Kidney epithelial cell (primary cell): ENCODE results near the gene TXNDC2. TPM values are rescaled to one million over a fixed set of nuclear protein-coding genes. Genes with fewer than 3 reads are reported as not detected.
"Not testable (repeated sequence)": the region's sequence is repeated elsewhere in the genome, so short reads cannot be mapped to it uniquely, and the experiment has no call there.

Experiments used
- DNase-seq: peaks from one replicate; pipeline ENCODE4 v3.0.0-alpha.2; 2010; ENCODE audit warnings: low read depth
- H3K27me3 ChIP-seq: 2 replicates; pipeline ENCODE4 v1.6.0; 2011; ENCODE audit warnings: low read length; ENCODE audit not compliant: control insufficient read depth, insufficient read depth
- H3K36me3 ChIP-seq: 2 replicates; pipeline ENCODE4 v1.5.1; 2011; ENCODE audit warnings: low read length; ENCODE audit not compliant: control insufficient read depth, insufficient read depth
- H3K4me3 ChIP-seq: 2 replicates; pipeline ENCODE4 v1.5.1; 2011; ENCODE audit warnings: low read depth, mild to moderate bottlenecking, control low read depth, low read length
- CTCF ChIP-seq: IDR thresholded peaks from 2 replicates; pipeline ENCODE4 v1.5.1; 2011; ENCODE audit warnings: mild to moderate bottlenecking, moderate library complexity, low read length, control low read depth, inconsistent platforms; ENCODE audit not compliant: insufficient read depth, poor library complexity, severe bottlenecking
- total RNA-seq: library from RNA; depleted of rRNA; stranded (reverse); fragments of >200 nt; gene quantifications from 2 replicates; pipeline ENCODE4 v1.2.3, GENCODE V29; 2015

Gene TXNDC2
- total RNA-seq, 1 donor from 2014 or later, result not detected

- DNase-seq, result no peak
- Histone ChIP-seq H3K36me3 (no peaks in the 10 kb centered on the region), H3K27me3 (no peaks in the 10 kb centered on the region), H3K4me3 (no peak overlapping the region)
- no peak for TF ChIP-seq CTCF
These were observed 29.7 kb upstream of the TXNDC2 start for GRCh38 chr18:9856092-9856491.

- not testable (repeated sequence) for H3K4me3 ChIP-seq, H3K27me3 ChIP-seq, H3K36me3 ChIP-seq, DNase-seq
These were observed 28.2 kb upstream of the TXNDC2 start for GRCh38 chr18:9857479-9857998.

- no peak for TF ChIP-seq CTCF
These were observed 27.1 kb upstream of the TXNDC2 start for GRCh38 chr18:9858642-9859041.

GRCh38 chr18:9859232-9859631 is 26.5 kb upstream of the TXNDC2 start:
- TF ChIP-seq CTCF, result no peak
- Histone ChIP-seq H3K27me3 (no peaks in the 10 kb centered on the region), H3K4me3 (no peak overlapping the region), H3K36me3 (no peaks in the 10 kb centered on the region)
- no peak for DNase-seq

More at GRCh38 chr18:9858642-9859041, 27.1 kb upstream of the TXNDC2 start:
- DNase-seq, result no peak
- Histone ChIP-seq H3K4me3 (no peak overlapping the region), H3K36me3 (no peaks in the 10 kb centered on the region), H3K27me3 (no peaks in the 10 kb centered on the region)

- no peak for DNase-seq
- TF ChIP-seq CTCF, result no peak
These were observed 25.1 kb upstream of the TXNDC2 start for GRCh38 chr18:9860682-9861081.

GRCh38 chr18:9861157-9861556 is 24.6 kb upstream of the TXNDC2 start:
- TF ChIP-seq CTCF, result no peak
- Histone ChIP-seq H3K27me3 (no peaks in the 10 kb centered on the region), H3K36me3 (no peaks in the 10 kb centered on the region), H3K4me3 (no peak overlapping the region)
- no peak for DNase-seq

More at GRCh38 chr18:9860682-9861081, 25.1 kb upstream of the TXNDC2 start:
- no peak overlapping the region for H3K4me3 ChIP-seq
- no peaks in the 10 kb centered on the region for H3K27me3 ChIP-seq
- H3K36me3 ChIP-seq, result no peaks in the 10 kb centered on the region
